Loucy (cell line): ENCODE data around the gene CERS6.

Source experiments
- H2AFZ ChIP-seq: fragments of 200-600 bp; sonication (generic); 2 replicates; pipeline ENCODE4 v1.6.0; 2016; ENCODE audit warnings: antibody characterized with exemption, mild to moderate bottlenecking, low read length, moderate library complexity
- H3F3A ChIP-seq: fragments of 200-600 bp; 2 replicates; pipeline ENCODE4 v1.6.0; 2016; ENCODE audit warnings: antibody characterized with exemption, low read depth, mild to moderate bottlenecking
- H3K27me3 ChIP-seq: fragments of 200-600 bp; sonication (generic); 2 replicates; pipeline ENCODE4 v1.6.1; 2014; ENCODE audit warnings: low read length, mild to moderate bottlenecking; ENCODE audit not compliant: insufficient read depth, poor library complexity, severe bottlenecking
- H3K36me3 ChIP-seq: fragments of 200-600 bp; sonication (generic); 2 replicates; pipeline ENCODE4 v1.6.1; 2016; ENCODE audit warnings: low read length; ENCODE audit not compliant: insufficient read depth
- H3K4me1 ChIP-seq: fragments of 200-600 bp; sonication (generic); 2 replicates; pipeline ENCODE4 v1.5.1; 2014; ENCODE audit warnings: low read length, mild to moderate bottlenecking; ENCODE audit not compliant: insufficient read depth, poor library complexity, severe bottlenecking
- H3K4me2 ChIP-seq: fragments of 200-600 bp; sonication (generic); 2 replicates; pipeline ENCODE4 v1.6.0; 2014; ENCODE audit warnings: antibody characterized with exemption, low read length, low read depth, mild to moderate bottlenecking; ENCODE audit not compliant: poor library complexity, severe bottlenecking
- H3K4me3 ChIP-seq: fragments of 200-600 bp; sonication (generic); 2 replicates; pipeline ENCODE4 v1.5.1; 2014; ENCODE audit warnings: low read length, mild to moderate bottlenecking, mixed read lengths; ENCODE audit not compliant: poor library complexity, severe bottlenecking
- H3K79me2 ChIP-seq: fragments of 200-600 bp; sonication (generic); 2 replicates; pipeline ENCODE4 v1.6.1; 2014; ENCODE audit warnings: low read length; ENCODE audit not compliant: insufficient read depth
- H3K9ac ChIP-seq: fragments of 200-600 bp; sonication (generic); 2 replicates; pipeline ENCODE4 v1.6.0; 2014; ENCODE audit warnings: mild to moderate bottlenecking, low read depth, low read length, moderate library complexity; ENCODE audit not compliant: poor library complexity, severe bottlenecking
- H3K9me2 ChIP-seq: fragments of 200-600 bp; sonication (generic); replicated peaks from 2 replicates; pipeline ENCODE4 v1.6.1; 2016; ENCODE audit warnings: low read depth, low read length, mixed read lengths
- H3K9me3 ChIP-seq: fragments of 200-600 bp; sonication (generic); 2 replicates; pipeline ENCODE4 v1.6.1; 2014; ENCODE audit warnings: mild to moderate bottlenecking, antibody characterized with exemption, low read length, low read depth; ENCODE audit not compliant: insufficient read depth
- H4K20me1 ChIP-seq: fragments of 200-600 bp; sonication (generic); 2 replicates; pipeline ENCODE4 v1.6.0; 2014; ENCODE audit warnings: antibody characterized with exemption, low read length, mild to moderate bottlenecking; ENCODE audit not compliant: insufficient read depth, poor library complexity, severe bottlenecking
- CTCF ChIP-seq: fragments of 200-600 bp; sonication (generic); conservative IDR thresholded peaks from 2 replicates; pipeline ENCODE4 v1.5.1; 2014; ENCODE audit warnings: mild to moderate bottlenecking, antibody characterized with exemption, low read length
- EZH2phosphoT487 ChIP-seq: fragments of 200-600 bp; IDR thresholded peaks from 2 replicates; pipeline ENCODE4 v1.6.1; 2018; ENCODE audit warnings: antibody characterized with exemption, mild to moderate bottlenecking, moderate library complexity, borderline replicate concordance

CERS6 gene

GRCh38 chr2:168602379-168602778, 146.3 kb downstream of the CERS6 start:
- Histone ChIP-seq H3K4me3 (no peak overlapping the region), H3F3A (no peaks in the 10 kb centered on the region), H3K9me2 (no peaks in the 10 kb centered on the region), H3K4me1 (peaks cover 13% of the 10 kb centered on the region), H3K79me2 (peaks cover 4% of the 10 kb centered on the region; the same call in 1 of the 2 replicates), H3K4me2 (no peak overlapping the region), H3K36me3 (peaks cover 4% of the 10 kb centered on the region; the same call in 1 of the 2 replicates), H3K9ac (no peak overlapping the region), H2AFZ (no peak overlapping the region), H4K20me1 (no peaks in the 10 kb centered on the region), H3K9me3 (peaks cover 20% of the 10 kb centered on the region; the same call in 1 of the 2 replicates), H3K27me3 (no peaks in the 10 kb centered on the region)
- no peak for TF ChIP-seq CTCF

- no peaks in the 10 kb centered on the region for H3F3A ChIP-seq
- H3K36me3 ChIP-seq = peaks cover 4% of the 10 kb centered on the region; the same call in 1 of the 2 replicates
- H3K4me3 ChIP-seq = no peak overlapping the region
- no peaks in the 10 kb centered on the region for H3K9me2 ChIP-seq
- no peaks in the 10 kb centered on the region for H4K20me1 ChIP-seq
- H3K4me2 ChIP-seq = no peak overlapping the region
- H3K79me2 ChIP-seq = peaks cover 4% of the 10 kb centered on the region; the same call in 1 of the 2 replicates
- H3K4me1 ChIP-seq = peaks cover 13% of the 10 kb centered on the region
- peaks cover 20% of the 10 kb centered on the region; the same call in 1 of the 2 replicates for H3K9me3 ChIP-seq
- no peaks in the 10 kb centered on the region for H3K27me3 ChIP-seq
- no peak overlapping the region for H2AFZ ChIP-seq
- TF ChIP-seq CTCF (no peak), EZH2phosphoT487 (no peak)
- H3K9ac ChIP-seq = no peak overlapping the region
These were observed 146.9 kb downstream of the CERS6 start for GRCh38 chr2:168602846-168603401.

DNA sequence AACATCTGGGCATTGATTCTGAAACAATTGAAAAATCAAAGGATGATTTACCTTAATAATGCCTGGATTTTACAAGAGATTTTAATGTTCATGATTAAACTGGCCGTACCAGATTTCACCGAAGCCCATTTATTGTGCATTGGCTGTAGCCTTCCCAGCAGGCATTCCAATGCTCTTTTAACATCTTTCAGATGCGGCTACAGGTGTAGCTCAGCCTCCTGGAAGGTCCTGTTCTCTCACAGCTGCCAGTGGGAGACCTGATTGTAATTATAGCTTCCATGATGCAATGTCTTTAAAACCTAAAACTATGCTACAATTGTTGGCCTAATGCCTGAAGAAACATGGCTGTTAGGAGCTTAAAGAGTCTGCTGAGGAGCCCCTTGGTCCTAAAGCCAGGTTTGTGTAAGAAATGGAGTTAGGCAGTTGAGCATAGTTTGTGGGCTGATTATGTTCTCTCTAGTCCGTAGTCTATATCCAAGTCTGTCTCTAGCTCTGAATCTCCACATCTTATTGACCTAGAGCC, 147.4 kb downstream of the CERS6 start:
- Histone ChIP-seq H3K9ac (no peak overlapping the region), H3K36me3 (peaks cover 4% of the 10 kb centered on the region; the same call in 1 of the 2 replicates), H3K9me2 (no peaks in the 10 kb centered on the region), H3K27me3 (no peaks in the 10 kb centered on the region), H3K4me3 (no peak overlapping the region), H3F3A (no peaks in the 10 kb centered on the region), H3K4me2 (no peak overlapping the region), H2AFZ (no peak overlapping the region), H3K9me3 (peaks cover 20% of the 10 kb centered on the region; the same call in 1 of the 2 replicates), H3K79me2 (peaks cover 4% of the 10 kb centered on the region; the same call in 1 of the 2 replicates), H3K4me1 (peaks cover 13% of the 10 kb centered on the region), H4K20me1 (no peaks in the 10 kb centered on the region)
- no peak for TF ChIP-seq CTCF
- no peak for TF ChIP-seq EZH2phosphoT487
